GM19193 (cell line): ENCODE results near the gene PPARGC1A.

Experiments used
- POLR2A ChIP-seq: IDR thresholded peaks from 4 replicates; pipeline ENCODE4 v1.6.1; 2011; ENCODE audit not compliant: insufficient read depth, insufficient read length; ENCODE audit errors: extremely low read depth

Gene PPARGC1A

GRCh38 chr4:23889814-23890341 lies at the start of gene PPARGC1A:
Gene PPARGC1A (minus strand): TSS chr4:23890047. CDS start chr4:23889957, 90 bp downstream.
- no peak for TF ChIP-seq POLR2A

- TF ChIP-seq POLR2A, result no peak
These were observed 48.9 kb upstream of the PPARGC1A start for GRCh38 chr4:23938796-23939195.

GRCh38 chr4:23937173-23937572 lies 47.3 kb upstream of the PPARGC1A start:
- TF ChIP-seq POLR2A, result no peak

GRCh38 chr4:23934915-23935314 lies 45.1 kb upstream of the PPARGC1A start:
- TF ChIP-seq POLR2A, result no peak

GRCh38 chr4:23934223-23934622 lies 44.4 kb upstream of the PPARGC1A start:
- TF ChIP-seq POLR2A, result no peak

GRCh38 chr4:23932901-23933308 lies 43.1 kb upstream of the PPARGC1A start:
- TF ChIP-seq POLR2A, result no peak

GRCh38 chr4:23932186-23932585 lies 42.3 kb upstream of the PPARGC1A start:
- TF ChIP-seq POLR2A, result no peak

- TF ChIP-seq POLR2A, result no peak
These were observed 41.6 kb upstream of the PPARGC1A start for GRCh38 chr4:23931489-23931830.

- TF ChIP-seq POLR2A, result no peak
These were observed 41.1 kb upstream of the PPARGC1A start for GRCh38 chr4:23930750-23931488.

GRCh38 chr4:23929248-23929647 lies 39.4 kb upstream of the PPARGC1A start:
- TF ChIP-seq POLR2A, result no peak

GRCh38 chr4:23924556-23924955 lies 34.7 kb upstream of the PPARGC1A start:
- no peak for TF ChIP-seq POLR2A

GRCh38 chr4:23923840-23924239 lies 34.0 kb upstream of the PPARGC1A start:
- no peak for TF ChIP-seq POLR2A

- TF ChIP-seq POLR2A, result no peak
These were observed 33.3 kb upstream of the PPARGC1A start for GRCh38 chr4:23923141-23923540.

GRCh38 chr4:23922541-23923111 lies 32.8 kb upstream of the PPARGC1A start:
- TF ChIP-seq POLR2A, result no peak

GRCh38 chr4:23922013-23922412 lies 32.2 kb upstream of the PPARGC1A start:
- no peak for TF ChIP-seq POLR2A

GRCh38 chr4:23921447-23921845 lies 31.6 kb upstream of the PPARGC1A start:
- TF ChIP-seq POLR2A, result no peak
